Osteoblast (primary cell): Measurements from ENCODE around the gene ULBP1. TPM values are rescaled to one million over a fixed set of nuclear protein-coding genes. Genes with fewer than 3 reads are reported as not detected.
A peak's percentile ranks its signal among the peaks of the same experiment; 100 is the strongest.

Source experiments
- DNase-seq: peaks from one replicate; pipeline ENCODE4 v3.0.0; 2011; ENCODE audit warnings: low spot score, mixed read lengths; ENCODE audit not compliant: insufficient read length; ENCODE audit errors: missing footprints
- H2AFZ ChIP-seq: 2 replicates; pipeline ENCODE4 v1.6.0; 2011; ENCODE audit warnings: mild to moderate bottlenecking, low read length
- H3K27ac ChIP-seq: 2 replicates; pipeline ENCODE4 v1.5.1; 2011; ENCODE audit warnings: mild to moderate bottlenecking, low read depth, low read length, moderate library complexity
- H3K27me3 ChIP-seq: 2 replicates; pipeline ENCODE4 v1.6.0; 2012; ENCODE audit warnings: mild to moderate bottlenecking, control low read depth, inconsistent platforms, low read length, moderate library complexity; ENCODE audit not compliant: insufficient read depth
- H3K36me3 ChIP-seq: 2 replicates; pipeline ENCODE4 v1.5.1; 2011; ENCODE audit warnings: mild to moderate bottlenecking, low read length, control low read depth, moderate library complexity; ENCODE audit not compliant: insufficient read depth
- H3K4me1 ChIP-seq: 2 replicates; pipeline ENCODE4 v1.5.1; 2011; ENCODE audit warnings: mild to moderate bottlenecking, low read length, control low read depth, moderate library complexity; ENCODE audit not compliant: insufficient read depth
- H3K4me2 ChIP-seq: 2 replicates; pipeline ENCODE4 v1.6.0; 2011; ENCODE audit warnings: mild to moderate bottlenecking, low read length; ENCODE audit not compliant: insufficient read depth
- H3K4me3 ChIP-seq: fragments of 200-600 bp; sonication (generic); 3 replicates; pipeline ENCODE4 v1.5.1; 2012; ENCODE audit warnings: mild to moderate bottlenecking, low read length, inconsistent platforms; ENCODE audit not compliant: insufficient read depth
- H3K79me2 ChIP-seq: 2 replicates; pipeline ENCODE4 v1.6.0; 2012; ENCODE audit warnings: mild to moderate bottlenecking, low read length, control low read depth, inconsistent platforms; ENCODE audit not compliant: insufficient read depth
- H3K9me3 ChIP-seq: 2 replicates; pipeline ENCODE4 v1.5.1; 2011; ENCODE audit warnings: low read depth, low read length, control low read depth
- H4K20me1 ChIP-seq: 2 replicates; pipeline ENCODE4 v1.6.0; 2012; ENCODE audit warnings: mild to moderate bottlenecking, low read length, control low read depth; ENCODE audit not compliant: insufficient read depth
- CTCF ChIP-seq: IDR thresholded peaks from 2 replicates; pipeline ENCODE4 v1.5.1; 2011; ENCODE audit warnings: mild to moderate bottlenecking, low read depth, low read length, moderate library complexity; ENCODE audit errors: extremely low read depth
- total RNA-seq: library from RNA; depleted of rRNA; stranded (reverse); fragments of >200 nt; gene quantifications from 2 replicates; pipeline ENCODE4 v1.2.3, GENCODE V29; 2012

Gene ULBP1
- total RNA-seq, 1 donor: 0.72 TPM

DNA sequence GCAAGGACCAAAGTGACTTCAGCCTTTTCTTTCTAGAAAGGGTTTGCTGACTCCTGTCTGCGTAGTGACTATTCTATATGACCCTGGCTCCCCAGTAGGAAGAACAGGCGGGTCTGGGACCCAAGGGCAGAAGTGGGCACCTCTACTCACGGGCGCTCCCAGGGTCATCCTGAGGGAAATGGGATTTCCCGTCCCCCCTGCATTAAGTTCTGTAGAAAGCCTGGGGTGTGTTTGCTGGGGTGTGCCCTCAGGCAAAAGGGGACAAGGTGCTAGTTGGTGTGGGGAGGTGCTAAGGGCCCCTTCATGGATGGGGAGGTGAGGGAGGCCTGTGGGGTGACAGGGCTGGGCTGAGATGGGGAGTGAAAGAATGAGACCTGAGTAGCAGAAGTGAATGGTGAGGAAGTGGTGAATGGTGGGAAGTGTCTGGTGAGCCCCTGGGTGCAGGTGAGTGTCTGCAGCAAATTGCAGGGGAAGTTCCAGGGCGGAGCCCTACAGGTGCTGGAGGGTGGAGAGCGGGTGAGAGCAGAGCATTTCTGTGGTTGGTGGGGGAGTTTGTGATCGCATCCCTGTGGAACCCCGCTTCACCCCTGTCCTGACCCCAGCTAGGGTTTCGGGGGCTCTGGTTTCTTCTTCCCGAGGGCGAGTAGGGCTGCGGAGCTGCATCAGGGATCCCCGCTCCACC lies 40.5 kb downstream of the ULBP1 start:
- H3K4me1 ChIP-seq: peaks cover 5% of the 10 kb centered on the region
- H3K4me2 ChIP-seq: peak overlapping the region; percentile 92
- TF ChIP-seq CTCF: no peak
- no peaks in the 10 kb centered on the region for H3K9me3 ChIP-seq
- peaks cover 21% of the 10 kb centered on the region for H3K27me3 ChIP-seq
- H2AFZ ChIP-seq: no peak overlapping the region
- no peak overlapping the region for H3K27ac ChIP-seq
- no peaks in the 10 kb centered on the region for H4K20me1 ChIP-seq
- H3K36me3 ChIP-seq: no peaks in the 10 kb centered on the region
- no peaks in the 10 kb centered on the region for H3K79me2 ChIP-seq
- peak overlapping the region; percentile 77 for H3K4me3 ChIP-seq
- no peak for DNase-seq

DNA sequence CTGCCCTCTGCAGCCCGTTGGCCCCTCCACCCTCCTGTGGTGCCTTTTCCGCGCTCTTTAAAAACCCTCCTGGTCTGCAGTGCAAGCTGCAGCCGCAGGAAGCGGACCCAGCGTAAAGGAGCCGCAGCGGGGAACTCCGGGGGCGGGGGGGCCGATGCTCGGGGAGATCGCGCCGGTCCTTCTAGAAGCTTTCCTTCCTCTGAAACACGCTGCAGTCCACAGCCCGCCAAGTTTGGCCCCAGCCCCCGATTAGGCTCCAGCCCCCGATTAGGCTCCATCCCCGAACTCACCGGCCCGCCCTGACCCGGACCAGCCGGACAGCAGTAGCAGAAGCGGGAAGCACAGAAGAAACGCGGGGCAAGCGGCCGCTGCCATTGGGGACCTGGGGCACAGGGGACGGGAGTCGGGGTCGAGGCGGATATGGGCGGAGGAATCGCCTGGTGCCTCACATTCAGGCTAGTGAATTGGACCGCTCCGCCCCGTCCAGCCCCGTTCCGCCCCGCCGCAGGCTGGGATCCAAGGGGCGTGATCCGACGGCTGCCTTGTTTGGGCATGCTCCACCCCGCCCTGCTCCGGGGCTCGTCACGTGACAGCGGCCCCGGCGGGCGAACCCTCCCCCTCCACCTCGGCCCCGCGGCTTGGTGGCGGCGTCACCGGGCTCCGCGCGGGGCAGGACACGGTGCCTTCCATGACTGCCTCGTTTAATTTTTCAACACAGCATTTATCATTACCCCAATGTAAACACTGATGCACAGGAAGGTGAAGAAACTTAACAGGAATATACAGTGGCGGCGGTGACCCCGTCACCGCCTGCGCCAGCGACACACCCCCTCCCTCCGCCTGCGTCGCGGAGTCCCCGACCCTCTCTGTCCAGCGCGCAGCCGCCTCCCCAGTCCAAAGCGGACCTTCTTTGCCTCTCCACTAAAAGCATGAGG lies 41.3 kb downstream of the ULBP1 start:
- TF ChIP-seq CTCF: peak; percentile 5
- no peak overlapping the region for H3K27ac ChIP-seq
- no peaks in the 10 kb centered on the region for H4K20me1 ChIP-seq
- H3K9me3 ChIP-seq: no peaks in the 10 kb centered on the region
- DNase-seq: peak; percentile 99
- peak overlapping the region; percentile 85 for H2AFZ ChIP-seq
- no peaks in the 10 kb centered on the region for H3K79me2 ChIP-seq
- peaks cover 28% of the 10 kb centered on the region for H3K27me3 ChIP-seq
- H3K4me1 ChIP-seq: peaks cover 5% of the 10 kb centered on the region
- H3K36me3 ChIP-seq: no peaks in the 10 kb centered on the region
- H3K4me2 ChIP-seq: peak overlapping the region; percentile 92
- H3K4me3 ChIP-seq: peak overlapping the region; percentile 77

DNA sequence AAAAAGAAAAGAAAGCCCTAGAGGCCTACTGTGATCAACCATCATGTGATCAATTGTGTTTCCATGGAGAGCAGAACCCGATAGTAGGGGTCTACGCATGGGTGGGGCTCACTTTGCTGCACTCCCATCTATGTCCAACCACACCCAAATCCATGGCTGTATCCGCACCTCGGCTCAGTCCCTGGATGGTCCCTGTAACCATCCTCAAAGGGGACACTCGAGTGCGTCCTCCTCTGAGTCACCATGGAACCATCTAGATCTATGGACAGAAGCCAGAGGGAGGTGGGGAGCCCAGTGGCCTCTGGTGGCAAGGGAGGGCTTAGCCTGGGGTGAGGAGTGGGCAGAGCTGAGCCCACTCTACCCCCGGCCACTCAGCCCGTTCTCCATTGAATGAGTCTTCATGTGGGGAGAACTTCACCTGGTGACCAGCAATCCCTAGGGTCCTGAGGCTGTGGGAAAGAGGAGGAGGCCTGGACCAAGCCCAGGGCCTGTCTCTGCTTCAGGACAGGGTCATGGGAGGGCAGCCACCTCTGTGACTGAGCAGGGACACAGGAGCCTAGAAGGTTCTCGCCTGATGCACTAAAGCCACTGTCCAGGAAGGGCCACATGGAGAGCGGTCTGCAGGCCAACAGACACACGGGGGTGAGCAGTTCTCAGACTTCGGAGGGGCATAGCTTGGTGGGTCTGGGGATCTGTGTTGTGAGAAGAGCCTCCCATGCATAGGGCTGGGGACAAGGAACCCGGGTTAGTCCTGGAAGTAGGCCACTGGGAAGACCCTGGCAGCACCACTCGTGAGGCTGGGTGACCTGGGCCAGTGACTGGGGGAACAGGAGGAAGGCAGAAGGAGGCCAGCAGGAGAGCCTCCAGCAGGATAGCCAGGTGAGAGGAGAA lies 42.3 kb downstream of the ULBP1 start:
- no peaks in the 10 kb centered on the region for H3K79me2 ChIP-seq
- H3K36me3 ChIP-seq: no peaks in the 10 kb centered on the region
- no peak for TF ChIP-seq CTCF
- H3K9me3 ChIP-seq: no peaks in the 10 kb centered on the region
- H3K4me2 ChIP-seq: peak overlapping the region; percentile 92
- peak overlapping the region; percentile 85 for H2AFZ ChIP-seq
- H3K27me3 ChIP-seq: peaks cover 33% of the 10 kb centered on the region
- no peaks in the 10 kb centered on the region for H4K20me1 ChIP-seq
- DNase-seq: no peak
- H3K4me1 ChIP-seq: peaks cover 5% of the 10 kb centered on the region
- H3K27ac ChIP-seq: no peak overlapping the region
- H3K4me3 ChIP-seq: peak overlapping the region; percentile 77
